SK-N-SH (cell line): ENCODE results near the gene MMP24OS. TPM values are rescaled to one million over a fixed set of nuclear protein-coding genes. Genes with fewer than 3 reads are reported as not detected.
A peak's percentile ranks its signal among the peaks of the same experiment; 100 is the strongest.

Experiments
- CTCF ChIA-PET: fragments of 300-600, 350-600 bp; formaldehyde crosslinking; extraction: SDS; loops from one replicate; lab custom pipeline; 2021; lab: Yijun Ruan, JAX
- POLR2A ChIA-PET: fragments of 350-600 bp; sonication (Branson Sonifier 250); formaldehyde crosslinking; extraction: SDS; loops from one replicate; lab custom pipeline; 2020; ENCODE audit warnings: antibody characterized with exemption, inconsistent platforms; lab: Yijun Ruan, JAX
- DNase-seq: peaks from one replicate; pipeline ENCODE4 v3.0.0; 2012
- H2AFZ ChIP-seq: fragments of 200-600 bp; sonication (generic); 2 replicates; pipeline ENCODE4 v1.8.1; 2016; ENCODE audit warnings: antibody characterized with exemption, mild to moderate bottlenecking, low read depth
- H3F3A ChIP-seq: fragments of 200-600 bp; sonication (generic); replicated peaks from 2 replicates; pipeline ENCODE3; 2016; ENCODE audit warnings: antibody characterized with exemption, mild to moderate bottlenecking; ENCODE audit not compliant: insufficient read depth
- H3K27ac ChIP-seq, 2 experiments: fragments of 200-500 bp in 1 of 2; fragments of 200-600 bp in 1 of 2; sonication (Bioruptor generic) in 1 of 2; sonication (generic), shearing (Covaris generic) in 1 of 2; 2 replicates each; pipeline versions ENCODE4 v1.5.1 to v1.6.1; 2014 to 2016; ENCODE audit warnings: low read depth in 2 of 2, inconsistent platforms in 1 of 2, low read length in 1 of 2, mild to moderate bottlenecking in 1 of 2, mixed read lengths in 1 of 2
- H3K27me3 ChIP-seq: fragments of 200-600 bp; sonication (generic), shearing (Covaris generic); 2 replicates; pipeline ENCODE4 v1.6.1; 2016; ENCODE audit warnings: mixed run types; ENCODE audit not compliant: insufficient read depth
- H3K36me3 ChIP-seq, 2 experiments: fragments of 200-500 bp in 1 of 2; fragments of 200-600 bp in 1 of 2; sonication (Bioruptor generic) in 1 of 2; sonication (generic) in 1 of 2; replicated peaks in 1 of 2; 2 replicates each; pipeline versions ENCODE3 to v1.5.1; 2014 to 2016; ENCODE audit warnings: low read length in 1 of 2, mild to moderate bottlenecking in 1 of 2; ENCODE audit not compliant: insufficient read depth in 2 of 2, control insufficient read depth in 1 of 2
- H3K4me1 ChIP-seq, 2 experiments: fragments of 200-500 bp in 1 of 2; fragments of 200-600 bp in 1 of 2; sonication (Bioruptor generic) in 1 of 2; sonication (generic), shearing (Covaris generic) in 1 of 2; 2 replicates each; pipeline versions ENCODE4 v1.5.1 to v1.6.1; 2014 to 2016; ENCODE audit warnings: low read depth in 1 of 2, low read length in 1 of 2, mixed run types in 1 of 2; ENCODE audit not compliant: insufficient read depth in 2 of 2, control insufficient read depth in 1 of 2
- H3K4me2 ChIP-seq: fragments of 200-600 bp; sonication (generic), shearing (Covaris generic); 2 replicates; pipeline ENCODE4 v1.6.1; 2017; ENCODE audit warnings: mixed run types
- H3K4me3 ChIP-seq, 2 experiments: fragments of 200-500 bp in 1 of 2; fragments of 200-600 bp in 1 of 2; sonication (Bioruptor generic) in 1 of 2; sonication (generic), shearing (Covaris generic) in 1 of 2; 2 replicates each; pipeline versions ENCODE4 v1.5.1 to v1.8.1; 2014 to 2016; ENCODE audit warnings: low read depth in 2 of 2, inconsistent platforms in 1 of 2, low read length in 1 of 2, mild to moderate bottlenecking in 1 of 2, mixed read lengths in 1 of 2, moderate library complexity in 1 of 2
- H3K79me2 ChIP-seq: fragments of 200-600 bp; sonication (generic); 2 replicates; pipeline ENCODE4 v1.8.1; 2017; ENCODE audit warnings: mild to moderate bottlenecking; ENCODE audit not compliant: insufficient read depth
- H3K9ac ChIP-seq: fragments of 200-600 bp; sonication (generic); 2 replicates; pipeline ENCODE4 v1.6.1; 2017; ENCODE audit warnings: mixed run types
- H3K9me2 ChIP-seq: fragments of 200-600 bp; sonication (generic); 2 replicates; pipeline ENCODE4 v1.6.1; 2017; ENCODE audit warnings: mixed run types
- H3K9me3 ChIP-seq: fragments of 200-600 bp; sonication (generic); 2 replicates; pipeline ENCODE4 v1.6.1; 2017; ENCODE audit warnings: mixed run types, mild to moderate bottlenecking, moderate library complexity
- H4K20me1 ChIP-seq: fragments of 200-600 bp; sonication (generic); 2 replicates; pipeline ENCODE4 v1.6.1; 2017; ENCODE audit warnings: mild to moderate bottlenecking, mixed run types; ENCODE audit not compliant: insufficient read depth
- CHD2 ChIP-seq: fragments of 150-350 bp; IDR thresholded peaks from 2 replicates; pipeline ENCODE4 v1.6.1; 2018; ENCODE audit warnings: low read length; ENCODE audit not compliant: partially characterized antibody
- CTCF ChIP-seq: fragments of 200-600 bp; sonication (generic); IDR thresholded peaks from 2 replicates; pipeline ENCODE4 v1.6.1; 2017; ENCODE audit warnings: antibody characterized with exemption, mild to moderate bottlenecking, moderate library complexity
- EP300 ChIP-seq, 2 experiments: IDR thresholded peaks; 2 replicates each; pipeline versions ENCODE4 v1.4.0 to v1.6.1; 2012; ENCODE audit warnings: borderline replicate concordance in 1 of 2, low read depth in 1 of 2, low read length in 1 of 2
- EZH2phosphoT487 ChIP-seq: fragments of 200-600 bp; sonication (generic); IDR thresholded peaks from 2 replicates; pipeline ENCODE4 v1.6.1; 2017; ENCODE audit warnings: low read depth, mixed run types, mild to moderate bottlenecking, antibody characterized with exemption, moderate library complexity, borderline replicate concordance
- FOSL2 ChIP-seq: IDR thresholded peaks from 2 replicates; pipeline ENCODE4 v1.4.0; 2012; ENCODE audit warnings: low read depth, mild to moderate bottlenecking, moderate library complexity, borderline replicate concordance
- FOXM1 ChIP-seq: IDR thresholded peaks from 2 replicates; pipeline ENCODE4 v1.4.0; 2012; ENCODE audit warnings: low read depth, mild to moderate bottlenecking
- GABPA ChIP-seq: IDR thresholded peaks from 2 replicates; pipeline ENCODE4 v1.4.0; 2012; ENCODE audit warnings: low read depth, mild to moderate bottlenecking
- GATA2 ChIP-seq: sonication (generic); formaldehyde crosslinking; IDR thresholded peaks from 2 replicates; pipeline ENCODE4 v1.5.0; 2020; ENCODE audit warnings: mild to moderate bottlenecking, missing genetic modification reagents
- JUND ChIP-seq: IDR thresholded peaks from 2 replicates; pipeline ENCODE4 v1.4.0; 2012
- MXI1 ChIP-seq: IDR thresholded peaks from 2 replicates; pipeline ENCODE4 v1.6.1; 2012; ENCODE audit warnings: mild to moderate bottlenecking, low read depth, low read length, improper control_type of control experiment
- NRF1 ChIP-seq: IDR thresholded peaks from 2 replicates; pipeline ENCODE4 v1.6.1; 2012; ENCODE audit warnings: low read depth, mild to moderate bottlenecking, low read length
- RCOR1 ChIP-seq: fragments of 150-350 bp; IDR thresholded peaks from 2 replicates; pipeline ENCODE4 v1.6.1; 2017; ENCODE audit warnings: antibody characterized with exemption, low read length
- REST ChIP-seq: IDR thresholded peaks from 2 replicates; pipeline ENCODE4 v1.6.1; 2012; ENCODE audit warnings: mild to moderate bottlenecking, low read depth, low read length, moderate library complexity
- SIN3A ChIP-seq: IDR thresholded peaks from 2 replicates; pipeline ENCODE4 v1.6.1; 2012; ENCODE audit warnings: low read depth, mild to moderate bottlenecking, low read length, moderate library complexity, borderline replicate concordance
- SMC3 ChIP-seq: IDR thresholded peaks from 2 replicates; pipeline ENCODE4 v1.6.1; 2012; ENCODE audit warnings: low read depth, low read length, improper control_type of control experiment
- TAF1 ChIP-seq: IDR thresholded peaks from 2 replicates; pipeline ENCODE4 v1.6.1; 2012; ENCODE audit warnings: low read depth, mild to moderate bottlenecking, low read length, moderate library complexity, borderline replicate concordance
- TCF12 ChIP-seq: IDR thresholded peaks from 2 replicates; pipeline ENCODE4 v1.4.0; 2012
- TEAD4 ChIP-seq: IDR thresholded peaks from 2 replicates; pipeline ENCODE4 v1.4.0; 2012; ENCODE audit warnings: mild to moderate bottlenecking, borderline replicate concordance; ENCODE audit not compliant: insufficient read depth
- YY1 ChIP-seq: IDR thresholded peaks from 2 replicates; pipeline ENCODE4 v1.4.0; 2012; ENCODE audit warnings: low read depth, mild to moderate bottlenecking
- WGBS: methylation state at CpG from one replicate; pipeline ENCODE4 v1.1.6; 2017; ENCODE audit warnings: low lambda C conversion rate; 5-methylcytosine and 5-hydroxymethylcytosine counted together
- polyA plus RNA-seq, 3 experiments: library from polyadenylated mRNA; depleted of rRNA; stranded (reverse); fragments of >200 nt; gene quantifications; 2 replicates each; pipeline ENCODE4 v1.2.3, GENCODE V29; 2012

MMP24OS gene
- polyA plus RNA-seq, 1 of the 3 experiments (the other 2 are of a cell fraction) = 53.1 TPM

GRCh38 chr20:35326021-35326739, 48.3 kb upstream of the MMP24OS start:
- POLR2A ChIA-PET = no interaction called here
- Histone ChIP-seq H3K9ac (no peak overlapping the region), H3K4me2 (no peak overlapping the region), H3K36me3 (peaks cover 0 to 7% of the 10 kb centered on the region in 2 experiments), H3K4me1 (peaks cover 16 to 17% of the 10 kb centered on the region in 2 experiments; a peak in 3 of 4 replicates), H3K9me3 (no peaks in the 10 kb centered on the region), H3K79me2 (no peaks in the 10 kb centered on the region), H4K20me1 (no peaks in the 10 kb centered on the region), H3K9me2 (no peaks in the 10 kb centered on the region), H3K27me3 (no peaks in the 10 kb centered on the region), H3K4me3 (no peak overlapping the region), H2AFZ (no peak overlapping the region), H3F3A (peaks cover 5% of the 10 kb centered on the region), H3K27ac (peak overlapping the region in 1 of 2 experiments; percentile 62; a peak in 2 of 4 replicates)
- CTCF ChIA-PET = interaction anchor here (1.1 to 1.3 kb wide), 2 partner anchors 19 kb away, joined by 3 read pairs; no protein-coding TSS in a partner anchor
- DNase-seq = no peak
- no peak for TF ChIP-seq CTCF
- no peak for TF ChIP-seq TCF12
- no peak for TF ChIP-seq GATA2 (CRISPR knock-in tag)
- no peak for TF ChIP-seq SMC3
- WGBS = 80% methylated on average over 9 of the region's 11 CpGs

DNA sequence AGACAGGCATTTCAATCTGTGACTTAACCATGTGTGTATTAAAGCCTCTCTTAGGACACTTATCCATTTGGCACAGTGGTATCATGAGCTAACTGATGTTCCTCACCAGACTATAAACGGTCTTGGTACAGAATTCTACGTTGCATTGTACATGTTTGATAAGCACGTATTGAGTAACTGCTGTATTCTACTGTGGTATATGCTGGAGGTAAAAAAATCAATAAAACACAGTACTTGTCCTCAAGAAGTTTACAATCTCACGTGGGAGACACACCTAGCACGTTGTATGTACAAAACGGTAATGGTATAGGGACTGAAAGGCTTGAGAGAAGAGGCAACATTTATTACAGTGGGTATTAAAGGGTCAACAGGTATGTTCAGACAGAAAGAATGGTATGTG, 47.5 kb upstream of the MMP24OS start:
- no peak for TF ChIP-seq NRF1
- no peak for TF ChIP-seq SIN3A
- no peak for TF ChIP-seq TAF1
- no peak for TF ChIP-seq TEAD4
- TF ChIP-seq EP300 (IDR thresholded peaks at IDR 0.05; ENCODE audit: borderline replicate concordance in 1 of 2, low read depth in 1 of 2, low read length in 1 of 2) = no peak
- no peak for TF ChIP-seq RCOR1
- no peak for TF ChIP-seq REST
- TF ChIP-seq TCF12 = no peak
- no peak for TF ChIP-seq MXI1
- TF ChIP-seq FOSL2 = no peak
- no peak for TF ChIP-seq EZH2phosphoT487
- TF ChIP-seq YY1 = no peak
- TF ChIP-seq GABPA = no peak
- no peak for TF ChIP-seq JUND
- TF ChIP-seq CTCF = no peak
- TF ChIP-seq FOXM1 = no peak
- TF ChIP-seq CHD2 = no peak
- ChIA-PET POLR2A (no interaction called here), CTCF (interaction anchor here (1.1 kb wide), 1 partner anchor 18 kb away, joined by 3 read pairs; no protein-coding TSS in a partner anchor)
- peaks cover 16 to 24% of the 10 kb centered on the region in 2 experiments for H3K4me1 ChIP-seq
- H4K20me1 ChIP-seq = no peaks in the 10 kb centered on the region
- 95% methylated on average over 6 of the region's 6 CpGs for WGBS
- H3K9me2 ChIP-seq = no peaks in the 10 kb centered on the region
- no peaks in the 10 kb centered on the region for H3K79me2 ChIP-seq
- no peak overlapping the region for H2AFZ ChIP-seq
- peaks cover 0 to 7% of the 10 kb centered on the region in 2 experiments for H3K36me3 ChIP-seq
- no peak overlapping the region for H3K4me3 ChIP-seq
- H3K9ac ChIP-seq = no peak overlapping the region
- no peak overlapping the region for H3K4me2 ChIP-seq
- no peak overlapping the region; a peak in 1 of 4 replicates for H3K27ac ChIP-seq
- no peaks in the 10 kb centered on the region for H3K9me3 ChIP-seq
- H3K27me3 ChIP-seq = no peaks in the 10 kb centered on the region
- H3F3A ChIP-seq = peaks cover 13% of the 10 kb centered on the region
- no peak for DNase-seq
